Measurements from ENCODE around the gene AHR.
"Not testable (repeated sequence)": the region's sequence is repeated elsewhere in the genome, so short reads cannot be mapped to it uniquely, and the experiment has no call there.

Gene AHR

GRCh38 chr7:17376595-17376994, 78.1 kb downstream of the AHR start:
- DNase-seq (ENCODE audit: low read depth) = no peak

GRCh38 chr7:17380736-17381662, 82.5 kb downstream of the AHR start:
- DNase-seq (ENCODE audit: low read depth) = no peak

GRCh38 chr7:17382408-17383354, 84.2 kb downstream of the AHR start:
- not testable (repeated sequence) for DNase-seq (ENCODE audit: low read depth)

- no peak for DNase-seq (ENCODE audit: low read depth)
Observed at GRCh38 chr7:17384400-17384799, 85.9 kb downstream of the AHR start.

GRCh38 chr7:17385612-17386011, 87.2 kb downstream of the AHR start:
- DNase-seq (ENCODE audit: low read depth) = no peak

- DNase-seq (ENCODE audit: low read depth) = no peak
Observed at GRCh38 chr7:17390392-17390791, 91.9 kb downstream of the AHR start.

- DNase-seq (ENCODE audit: low read depth) = no peak
Observed at GRCh38 chr7:17391366-17391765, 92.9 kb downstream of the AHR start.

- peak; percentile 50 for DNase-seq (ENCODE audit: low read depth)
Observed at GRCh38 chr7:17392846-17393245, 94.4 kb downstream of the AHR start.

- DNase-seq (ENCODE audit: low read depth) = not testable (repeated sequence)
Observed at GRCh38 chr7:17394563-17394962, 96.1 kb downstream of the AHR start.
